Activated B cell treated with CpG ODN at 0.5 μM for 24 hours (primary cell): ENCODE results near the gene SHQ1. TPM values are rescaled to one million over a fixed set of nuclear protein-coding genes. Genes with fewer than 3 reads are reported as not detected.

Source experiments
- ATAC-seq: fragments of 200-7000 bp; cut with Tn5 transposase; one replicate; pipeline ENCODE4 v1.10.0; 2021; ENCODE audit warnings: low read depth, mild to moderate bottlenecking, moderate library complexity
- CTCF ChIA-PET: fragments of 350-600 bp; sonication (Branson Sonifier 250); formaldehyde crosslinking; loops from one replicate; lab custom pipeline; 2021; ENCODE audit warnings: antibody characterized with exemption; lab: Charles Lee
- POLR2A ChIA-PET: fragments of 350-600 bp; sonication (Branson Sonifier 250); formaldehyde crosslinking; loops from one replicate; lab custom pipeline; 2021; ENCODE audit warnings: antibody characterized with exemption; lab: Charles Lee
- DNase-seq: peaks from one replicate; pipeline ENCODE4 v3.0.0; 2022
- H3K27ac Mint-ChIP-seq: one replicate; pipeline ENCODE4 v1.8.0; 2020; ENCODE audit warnings: mixed read lengths
- H3K27me3 Mint-ChIP-seq: one replicate; pipeline ENCODE4 v1.8.0; 2021; ENCODE audit warnings: mixed read lengths
- H3K36me3 Mint-ChIP-seq: one replicate; pipeline ENCODE4 v1.8.0; 2021; ENCODE audit warnings: low read depth, mixed read lengths
- H3K4me1 Mint-ChIP-seq: one replicate; pipeline ENCODE4 v1.8.0; 2021; ENCODE audit warnings: mixed read lengths
- H3K4me3 Mint-ChIP-seq: one replicate; pipeline ENCODE4 v1.8.0; 2020; ENCODE audit warnings: mild to moderate bottlenecking, mixed read lengths
- H3K9me3 Mint-ChIP-seq: one replicate; pipeline ENCODE4 v1.8.0; 2020; ENCODE audit warnings: mixed read lengths
- CTCF ChIP-seq: fragments of 200-600 bp; IDR thresholded peaks from one replicate; pipeline ENCODE4 v1.8.0; 2022; ENCODE audit warnings: antibody characterized with exemption, mild to moderate bottlenecking
- intact Hi-C: fragments of 100-400 bp; cut with micrococcal nuclease; formaldehyde crosslinking; loops from one replicate; pipeline ENCODE4 v1.15.1; 2024
- total RNA-seq: library from RNA; stranded (reverse); gene quantifications from 2 replicates; pipeline ENCODE4 v1.2.3, GENCODE V29; 2022

Gene SHQ1
- total RNA-seq, 1 donor from 2014 or later, result 25.3 TPM

- ChIA-PET POLR2A (interaction anchor here (0.6 kb wide), 1 partner anchor 489 kb away, joined by 3 read pairs; no protein-coding TSS in a partner anchor), CTCF (no interaction called here)
- DNase-seq (no peak), ATAC-seq (no peak)
- intact Hi-C loops, result no loop called here
- Mint-ChIP-seq H3K4me1 (no peaks in the 10 kb centered on the region), H3K27ac (no peak overlapping the region), H3K9me3 (no peaks in the 10 kb centered on the region), H3K27me3 (no peaks in the 10 kb centered on the region), H3K4me3 (no peak overlapping the region), H3K36me3 (peaks cover 71% of the 10 kb centered on the region)
- TF ChIP-seq CTCF, result no peak
Measured at GRCh38 chr3:72836416-72836815, 11.8 kb downstream of the SHQ1 start.

GRCh38 chr3:72830452-72831223 is 17.6 kb downstream of the SHQ1 start:
- no peak for ATAC-seq
- Mint-ChIP-seq H3K4me3 (no peak overlapping the region), H3K36me3 (peaks cover 66% of the 10 kb centered on the region), H3K4me1 (no peaks in the 10 kb centered on the region), H3K9me3 (no peaks in the 10 kb centered on the region), H3K27ac (no peak overlapping the region), H3K27me3 (no peaks in the 10 kb centered on the region)
- intact Hi-C loops, result no loop called here
- DNase-seq, result no peak
- CTCF ChIA-PET, result interaction anchor here (1.4 to 1.6 kb wide), 3 partner anchors 8 to 1120 kb away, joined by 3 to 5 read pairs (median 4); no protein-coding TSS in a partner anchor
- POLR2A ChIA-PET, result interaction anchor here (0.6 kb wide), 1 partner anchor 248 kb away, joined by 10 read pairs; no protein-coding TSS in a partner anchor
- no peak for TF ChIP-seq CTCF

GRCh38 chr3:72829701-72830100 is 18.5 kb downstream of the SHQ1 start:
- intact Hi-C loops, result no loop called here
- Mint-ChIP-seq H3K4me3 (no peak overlapping the region), H3K27ac (no peak overlapping the region), H3K9me3 (no peaks in the 10 kb centered on the region), H3K36me3 (peaks cover 61% of the 10 kb centered on the region), H3K4me1 (no peaks in the 10 kb centered on the region), H3K27me3 (no peaks in the 10 kb centered on the region)
- ChIA-PET CTCF (interaction anchor here (1.4 kb wide), 1 partner anchor 7 kb away, joined by 5 read pairs; no protein-coding TSS in a partner anchor), POLR2A (no interaction called here)
- DNase-seq (no peak), ATAC-seq (no peak)
- no peak for TF ChIP-seq CTCF

GRCh38 chr3:72821161-72821781 is 27.0 kb downstream of the SHQ1 start:
- ChIA-PET CTCF (interaction anchor here (0.7 to 5.7 kb wide), 20 partner anchors 8 to 1110 kb away, joined by 3 to 113 read pairs (median 6); no protein-coding TSS in a partner anchor), POLR2A (no interaction called here)
- H3K27ac Mint-ChIP-seq, result no peak overlapping the region
- DNase-seq (no peak), ATAC-seq (peak; percentile 51)
- no peak for TF ChIP-seq CTCF
- no peaks in the 10 kb centered on the region for H3K27me3 Mint-ChIP-seq
- no peaks in the 10 kb centered on the region for H3K9me3 Mint-ChIP-seq
- H3K36me3 Mint-ChIP-seq, result peaks cover 26% of the 10 kb centered on the region
- no peak overlapping the region for H3K4me3 Mint-ChIP-seq
- intact Hi-C loops, result loop anchor here (5.0 kb wide), 4 partner anchors 64 to 739 kb away; no protein-coding TSS in a partner anchor
- H3K4me1 Mint-ChIP-seq, result peaks cover 9% of the 10 kb centered on the region

- CTCF ChIA-PET, result interaction anchor here (0.7 to 5.7 kb wide), 11 partner anchors 154 to 1109 kb away, joined by 3 to 113 read pairs (median 11); no protein-coding TSS in a partner anchor
- peak; percentile 32 for ATAC-seq
- no peaks in the 10 kb centered on the region for H3K27me3 Mint-ChIP-seq
- H3K9me3 Mint-ChIP-seq, result no peaks in the 10 kb centered on the region
- no peak overlapping the region for H3K27ac Mint-ChIP-seq
- no peak overlapping the region for H3K4me3 Mint-ChIP-seq
- intact Hi-C loops, result loop anchor here (5.0 kb wide), 4 partner anchors 63 to 738 kb away; no protein-coding TSS in a partner anchor
- TF ChIP-seq CTCF, result no peak
- no peak for DNase-seq
- H3K4me1 Mint-ChIP-seq, result peaks cover 12% of the 10 kb centered on the region
- peaks cover 28% of the 10 kb centered on the region for H3K36me3 Mint-ChIP-seq
- POLR2A ChIA-PET, result no interaction called here
Measured at GRCh38 chr3:72820415-72820814, 27.8 kb downstream of the SHQ1 start.
